Chondrocyte (in vitro differentiated cells): ENCODE data around the gene SVOPL. TPM values are rescaled to one million over a fixed set of nuclear protein-coding genes. Genes with fewer than 3 reads are reported as not detected.

Source experiments
- DNase-seq: peaks from one replicate; pipeline ENCODE4 v3.0.0; 2021; ENCODE audit warnings: mixed read lengths, low spot score
- H3K27ac Mint-ChIP-seq: one replicate; pipeline ENCODE4 v1.8.0; 2021; ENCODE audit warnings: mild to moderate bottlenecking, moderate library complexity, mixed read lengths; ENCODE audit not compliant: unreplicated experiment
- H3K27me3 Mint-ChIP-seq: 2 replicates; pipeline ENCODE4 v1.8.0; 2021; ENCODE audit warnings: low read depth, mixed read lengths
- H3K36me3 Mint-ChIP-seq: 2 replicates; pipeline ENCODE4 v1.8.0; 2021; ENCODE audit warnings: low read depth, mixed read lengths
- H3K4me1 Mint-ChIP-seq: 2 replicates; pipeline ENCODE4 v1.8.0; 2021; ENCODE audit warnings: low read depth, mild to moderate bottlenecking, mixed read lengths
- H3K4me3 Mint-ChIP-seq: one replicate; pipeline ENCODE4 v1.8.0; 2021; ENCODE audit warnings: mild to moderate bottlenecking, moderate library complexity, mixed read lengths; ENCODE audit not compliant: unreplicated experiment
- H3K9me3 Mint-ChIP-seq: 2 replicates; pipeline ENCODE4 v1.8.0; 2021; ENCODE audit warnings: low read depth, mixed read lengths
- CTCF ChIP-seq: fragments of 200-600 bp; sonication (generic); IDR thresholded peaks from 2 replicates; pipeline ENCODE4 v1.5.0; 2021; ENCODE audit warnings: antibody characterized with exemption, mild to moderate bottlenecking, moderate library complexity
- total RNA-seq: library from RNA; stranded (reverse); gene quantifications from 3 replicates; pipeline ENCODE4 v1.2.1, GENCODE V29; 2021

Gene SVOPL
- total RNA-seq, 1 donor from 2014 or later = not detected

DNA sequence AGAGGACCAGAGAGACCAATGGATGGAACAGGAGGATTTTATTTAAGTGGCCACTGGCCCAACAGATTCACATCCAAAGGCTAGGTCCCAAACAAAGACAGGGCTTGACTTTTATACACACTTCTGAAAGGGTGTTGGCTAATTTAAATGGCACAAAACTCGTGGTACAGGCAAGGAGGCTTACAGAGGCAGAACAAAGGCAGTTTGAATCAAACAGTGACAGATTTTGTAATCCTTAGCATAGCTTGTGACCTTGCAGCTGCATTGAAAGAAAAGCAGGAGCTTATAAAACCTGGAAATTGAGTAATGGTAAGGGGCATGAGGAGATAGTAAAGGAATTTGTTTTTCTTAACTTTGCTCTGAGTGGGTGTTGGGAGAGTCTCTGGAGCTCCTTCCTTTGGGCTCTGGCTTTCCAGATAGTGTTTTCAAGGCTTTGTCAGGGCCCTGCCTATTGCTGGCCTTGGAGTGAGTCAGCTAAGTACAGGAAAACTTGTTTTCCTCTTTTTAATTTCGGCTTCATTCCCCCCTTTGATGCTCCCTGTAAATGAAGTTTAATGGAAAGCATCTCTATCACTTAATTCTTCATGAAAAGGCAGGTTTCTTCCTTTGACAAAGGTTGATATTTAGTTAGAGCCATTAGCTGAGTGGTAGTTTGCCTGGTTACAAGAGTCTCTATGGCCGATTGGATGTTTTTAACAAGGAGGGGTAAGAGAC is 144.2 kb downstream of the SVOPL start:
- no peaks in the 10 kb centered on the region for H3K4me1 Mint-ChIP-seq
- H3K27me3 Mint-ChIP-seq = no peaks in the 10 kb centered on the region
- TF ChIP-seq CTCF = no peak
- H3K27ac Mint-ChIP-seq = no peak overlapping the region
- H3K4me3 Mint-ChIP-seq = no peak overlapping the region
- peaks cover 62% of the 10 kb centered on the region for H3K36me3 Mint-ChIP-seq
- H3K9me3 Mint-ChIP-seq = peaks cover 26% of the 10 kb centered on the region
- DNase-seq = no peak

DNA sequence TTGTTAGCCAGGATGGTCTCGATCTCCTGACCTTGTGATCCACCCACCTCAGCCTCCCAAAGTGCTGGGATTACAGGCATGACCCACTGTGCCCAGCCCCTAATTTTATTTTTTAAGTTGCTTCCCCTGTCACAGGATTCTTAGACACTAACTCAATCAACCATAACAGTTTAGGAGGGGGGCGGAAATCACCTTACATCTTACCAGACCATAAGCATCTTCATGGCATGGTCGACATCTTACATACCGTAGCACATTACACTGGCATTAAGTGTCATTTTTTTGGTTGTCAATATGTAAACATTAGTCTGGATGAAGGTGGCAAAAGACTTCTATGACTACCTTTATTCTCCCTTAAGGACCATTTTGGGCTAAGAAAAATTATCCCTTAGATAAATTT is 145.5 kb downstream of the SVOPL start:
- Mint-ChIP-seq H3K27ac (no peak overlapping the region), H3K27me3 (no peaks in the 10 kb centered on the region), H3K9me3 (peaks cover 24% of the 10 kb centered on the region), H3K4me3 (no peak overlapping the region), H3K4me1 (no peaks in the 10 kb centered on the region), H3K36me3 (peaks cover 62% of the 10 kb centered on the region)
- DNase-seq = no peak
- no peak for TF ChIP-seq CTCF

- H3K4me1 Mint-ChIP-seq = no peaks in the 10 kb centered on the region
- no peak overlapping the region for H3K27ac Mint-ChIP-seq
- H3K27me3 Mint-ChIP-seq = no peaks in the 10 kb centered on the region
- no peak for TF ChIP-seq CTCF
- H3K9me3 Mint-ChIP-seq = peaks cover 24% of the 10 kb centered on the region
- no peak for DNase-seq
- no peak overlapping the region for H3K4me3 Mint-ChIP-seq
- H3K36me3 Mint-ChIP-seq = peaks cover 59% of the 10 kb centered on the region
These were observed 146.5 kb downstream of the SVOPL start for GRCh38 chr7:138554674-138555073.

DNA sequence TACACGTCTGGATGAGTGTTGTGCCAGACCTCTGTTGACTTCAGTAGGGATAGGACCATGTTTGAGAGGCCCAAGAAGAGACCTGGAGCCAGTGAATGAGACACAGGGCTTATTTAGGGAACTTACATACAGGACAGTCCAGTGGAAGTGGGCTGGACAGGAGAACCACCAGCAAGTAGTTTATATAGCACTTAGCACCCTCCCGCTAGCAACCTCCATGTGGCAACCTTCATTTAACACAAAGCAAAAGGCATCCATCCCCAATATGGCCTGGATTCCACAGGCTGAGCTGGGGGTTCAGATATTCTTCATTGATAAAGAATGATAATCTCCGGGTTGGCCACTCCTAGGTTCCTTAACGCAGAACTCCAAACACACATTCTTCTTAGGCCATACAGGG is 147.4 kb downstream of the SVOPL start:
- Mint-ChIP-seq H3K27ac (no peak overlapping the region), H3K4me1 (no peaks in the 10 kb centered on the region), H3K4me3 (no peak overlapping the region), H3K9me3 (peaks cover 24% of the 10 kb centered on the region), H3K27me3 (no peaks in the 10 kb centered on the region), H3K36me3 (peaks cover 55% of the 10 kb centered on the region)
- no peak for TF ChIP-seq CTCF
- DNase-seq = no peak

GRCh38 chr7:138551102-138551501 is 150.1 kb downstream of the SVOPL start:
- H3K9me3 Mint-ChIP-seq = peaks cover 5% of the 10 kb centered on the region
- no peak for TF ChIP-seq CTCF
- peaks cover 43% of the 10 kb centered on the region for H3K36me3 Mint-ChIP-seq
- H3K27me3 Mint-ChIP-seq = no peaks in the 10 kb centered on the region
- H3K4me1 Mint-ChIP-seq = peaks cover 4% of the 10 kb centered on the region
- no peak for DNase-seq
- H3K4me3 Mint-ChIP-seq = no peak overlapping the region
- H3K27ac Mint-ChIP-seq = no peak overlapping the region
